AG04450 (cell line): ENCODE data around the gene PICK1. TPM values are rescaled to one million over a fixed set of nuclear protein-coding genes. Genes with fewer than 3 reads are reported as not detected.

ENCODE experiments used
- CTCF ChIA-PET: fragments of 300-600, 350-600 bp; formaldehyde crosslinking; extraction: SDS; loops from one replicate; lab custom pipeline; 2022; ENCODE audit warnings: antibody characterized with exemption, inconsistent platforms; lab: Charles Lee
- POLR2A ChIA-PET: fragments of 350-600 bp; formaldehyde crosslinking; extraction: SDS; loops from one replicate; lab custom pipeline; 2021; ENCODE audit warnings: antibody characterized with exemption, inconsistent platforms; lab: Yijun Ruan, JAX
- DNase-seq: peaks from one replicate; pipeline ENCODE4 v3.0.0-alpha.2; 2011; ENCODE audit warnings: low read depth, low spot score
- H3K27ac ChIP-seq: one replicate; pipeline ENCODE4 v1.5.1; 2012; ENCODE audit warnings: low read depth, low read length, control low read depth
- H3K27me3 ChIP-seq: one replicate; pipeline ENCODE4 v1.6.0; 2012; ENCODE audit warnings: low read length; ENCODE audit not compliant: control insufficient read depth, insufficient read depth
- H3K4me3 ChIP-seq: 2 replicates; pipeline ENCODE4 v1.5.1; 2011; ENCODE audit warnings: mild to moderate bottlenecking, low read depth, low read length, control low read depth
- H3K9me3 ChIP-seq: 2 replicates; pipeline ENCODE4 v1.5.1; 2012; ENCODE audit warnings: low read length; ENCODE audit not compliant: control insufficient read depth, insufficient read depth
- polyA plus RNA-seq: library from polyadenylated mRNA; depleted of rRNA; stranded (reverse); fragments of >200 nt; gene quantifications from 2 replicates; pipeline ENCODE4 v1.2.3, GENCODE V29; 2011
- TF ChIP-seq, protein P1 (sequence below): IDR thresholded peaks from 2 replicates; pipeline ENCODE4 v1.5.1; 2011; ENCODE audit warnings: low read depth, low read length, control low read depth, inconsistent platforms

PICK1 gene
- polyA plus RNA-seq, 1 experiment: 11.5 TPM

DNA sequence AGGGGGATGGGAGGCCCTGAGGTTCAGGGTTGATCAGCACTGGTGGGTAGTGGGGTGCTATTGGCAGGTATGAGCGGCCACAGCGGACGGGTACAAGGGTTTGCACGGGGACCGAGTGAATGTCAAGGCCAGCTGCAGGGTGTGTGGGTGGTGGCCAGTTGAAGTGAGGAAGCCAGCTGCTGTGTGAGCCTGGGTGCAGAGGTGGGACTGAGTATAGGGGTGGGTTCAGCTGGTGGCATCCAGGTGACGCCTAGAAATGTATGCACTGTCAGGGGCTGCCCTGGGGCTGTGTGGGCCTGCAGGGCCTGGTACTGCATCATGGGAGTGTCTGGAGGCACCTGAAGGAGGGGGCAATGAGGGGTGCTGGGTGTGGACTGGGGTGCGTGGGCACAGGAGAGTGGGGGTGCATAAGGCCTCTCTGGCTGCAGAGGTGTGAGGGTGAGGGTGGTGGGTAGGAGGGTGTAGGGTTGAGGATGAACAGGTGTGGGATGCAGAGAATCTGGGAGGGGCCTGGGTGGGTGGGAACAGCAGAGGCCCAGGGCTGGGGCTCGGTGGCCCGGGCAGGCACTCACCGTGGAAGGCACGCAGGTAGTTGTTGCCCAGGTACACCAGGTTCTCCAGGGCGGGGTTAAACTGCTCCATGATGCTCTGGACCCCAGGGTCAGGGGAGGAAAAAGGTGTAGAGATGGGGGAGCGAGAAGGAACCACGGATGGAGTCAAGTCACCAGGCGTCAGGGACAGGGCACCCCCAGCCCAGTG lies 51.5 kb downstream of the PICK1 start:
- TF ChIP-seq, protein P1, sequence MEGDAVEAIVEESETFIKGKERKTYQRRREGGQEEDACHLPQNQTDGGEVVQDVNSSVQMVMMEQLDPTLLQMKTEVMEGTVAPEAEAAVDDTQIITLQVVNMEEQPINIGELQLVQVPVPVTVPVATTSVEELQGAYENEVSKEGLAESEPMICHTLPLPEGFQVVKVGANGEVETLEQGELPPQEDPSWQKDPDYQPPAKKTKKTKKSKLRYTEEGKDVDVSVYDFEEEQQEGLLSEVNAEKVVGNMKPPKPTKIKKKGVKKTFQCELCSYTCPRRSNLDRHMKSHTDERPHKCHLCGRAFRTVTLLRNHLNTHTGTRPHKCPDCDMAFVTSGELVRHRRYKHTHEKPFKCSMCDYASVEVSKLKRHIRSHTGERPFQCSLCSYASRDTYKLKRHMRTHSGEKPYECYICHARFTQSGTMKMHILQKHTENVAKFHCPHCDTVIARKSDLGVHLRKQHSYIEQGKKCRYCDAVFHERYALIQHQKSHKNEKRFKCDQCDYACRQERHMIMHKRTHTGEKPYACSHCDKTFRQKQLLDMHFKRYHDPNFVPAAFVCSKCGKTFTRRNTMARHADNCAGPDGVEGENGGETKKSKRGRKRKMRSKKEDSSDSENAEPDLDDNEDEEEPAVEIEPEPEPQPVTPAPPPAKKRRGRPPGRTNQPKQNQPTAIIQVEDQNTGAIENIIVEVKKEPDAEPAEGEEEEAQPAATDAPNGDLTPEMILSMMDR: no peak
- Histone ChIP-seq H3K4me3 (no peak overlapping the region), H3K27me3 (peaks cover 6% of the 10 kb centered on the region), H3K27ac (no peak overlapping the region), H3K9me3 (no peaks in the 10 kb centered on the region; the same call in 1 of the 2 replicates)
- no peak for DNase-seq
- ChIA-PET POLR2A (no interaction called here), CTCF (interaction anchor here (1.4 kb wide), 1 partner anchor 244 kb away, joined by 3 read pairs; no protein-coding TSS in a partner anchor)

DNA sequence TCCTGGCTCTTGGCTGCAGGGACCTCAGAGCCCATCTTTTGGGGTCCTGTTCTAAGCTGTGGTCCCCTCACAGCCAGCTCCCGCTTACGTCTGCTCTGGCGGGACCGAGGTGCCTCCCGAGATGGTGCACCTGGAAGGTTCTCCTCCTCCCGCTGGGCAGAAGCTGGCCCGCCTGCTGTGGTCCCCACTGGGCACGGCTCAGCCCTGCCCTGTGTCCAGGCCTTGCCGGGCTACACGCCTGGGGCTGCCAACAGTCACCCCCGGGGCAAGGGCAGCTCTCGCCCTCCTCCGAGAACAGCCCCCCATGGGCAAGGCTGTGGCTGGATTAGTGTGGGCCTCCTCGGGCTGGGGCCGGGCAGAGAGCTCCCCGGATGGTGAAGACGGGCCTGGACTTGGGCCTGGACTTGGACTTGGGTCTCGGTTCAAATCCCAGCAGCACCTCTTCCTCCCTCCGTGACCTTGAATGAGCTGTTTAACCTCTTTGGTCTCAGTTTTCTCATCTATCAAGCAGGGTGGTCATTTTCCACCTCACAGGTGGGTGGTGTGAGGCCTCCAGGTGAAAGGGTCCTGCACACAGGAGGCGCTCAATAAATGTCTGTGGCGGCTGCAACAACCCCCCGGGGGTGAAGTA lies 52.3 kb downstream of the PICK1 start:
- ChIA-PET POLR2A (interaction anchor here (0.6 kb wide), 1 partner anchor 231 kb away, joined by 6 read pairs; no protein-coding TSS in a partner anchor), CTCF (interaction anchor here (0.9 kb wide), 1 partner anchor 9 kb away, joined by 6 read pairs; no protein-coding TSS in a partner anchor)
- DNase-seq: no peak
- H3K4me3 ChIP-seq: no peak overlapping the region
- H3K9me3 ChIP-seq: no peaks in the 10 kb centered on the region; the same call in 1 of the 2 replicates
- peaks cover 2% of the 10 kb centered on the region for H3K27me3 ChIP-seq
- TF ChIP-seq, protein P1: no peak
- H3K27ac ChIP-seq: no peak overlapping the region

DNA sequence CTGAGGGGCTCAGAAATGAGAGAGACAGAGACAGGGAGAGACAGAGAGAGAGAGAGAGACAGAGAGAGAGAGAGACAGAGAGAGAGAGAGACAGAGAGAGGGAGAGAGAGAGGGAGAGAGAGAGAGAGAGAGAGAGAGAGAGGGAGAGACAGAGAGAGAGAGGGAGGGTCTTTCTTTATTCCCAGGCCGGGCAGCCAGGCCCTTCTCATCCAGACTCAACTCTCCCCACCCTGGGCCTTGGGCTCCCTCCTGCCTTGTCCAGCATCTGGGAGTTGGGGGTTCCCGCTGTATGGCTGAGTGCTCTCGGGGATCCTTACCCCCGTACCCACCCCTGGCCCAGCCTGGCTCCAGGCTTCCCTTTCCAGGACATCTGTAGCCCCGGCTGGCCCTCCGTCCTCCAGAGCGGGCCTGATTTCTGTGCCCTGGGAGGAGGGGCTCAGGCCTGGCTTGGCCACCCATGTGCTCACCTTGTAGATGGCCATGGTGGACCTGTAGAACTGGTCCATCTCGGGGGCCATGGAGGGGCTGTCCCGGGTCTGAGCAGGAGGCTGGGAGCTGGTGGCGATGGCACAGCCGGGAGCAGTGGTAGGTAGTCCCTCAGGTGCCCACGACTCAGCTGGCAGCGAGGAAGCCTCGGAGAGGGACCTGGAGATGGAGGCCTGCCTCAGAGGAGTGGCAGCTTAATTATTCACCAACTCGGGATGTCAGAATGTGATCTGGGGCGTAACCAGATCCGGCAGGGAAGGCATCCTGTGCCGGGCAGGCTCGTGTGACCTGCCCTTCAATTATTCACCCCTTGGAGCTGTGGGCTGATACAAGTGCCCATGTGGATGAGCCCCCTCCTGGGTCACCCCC lies 53.0 kb downstream of the PICK1 start, which contains the start of gene BAIAP2L2:
Gene BAIAP2L2, minus strand, starts transcription at position 677 of the 855 bp plus-strand sequence. Its CDS starts 159 bp downstream, at position 518.
- POLR2A ChIA-PET: no interaction called here
- DNase-seq: no peak
- Histone ChIP-seq H3K9me3 (no peaks in the 10 kb centered on the region; the same call in 1 of the 2 replicates), H3K4me3 (no peak within 1 kb of the TSS), H3K27me3 (peaks cover 2% of the 10 kb centered on the region), H3K27ac (no peak within 1 kb of the TSS)
- TF ChIP-seq, protein P1: no peak
- CTCF ChIA-PET: interaction anchor here (0.9 to 1.2 kb wide), 2 partner anchors 9 to 10 kb away, joined by 5 to 6 read pairs; no protein-coding TSS in a partner anchor

DNA sequence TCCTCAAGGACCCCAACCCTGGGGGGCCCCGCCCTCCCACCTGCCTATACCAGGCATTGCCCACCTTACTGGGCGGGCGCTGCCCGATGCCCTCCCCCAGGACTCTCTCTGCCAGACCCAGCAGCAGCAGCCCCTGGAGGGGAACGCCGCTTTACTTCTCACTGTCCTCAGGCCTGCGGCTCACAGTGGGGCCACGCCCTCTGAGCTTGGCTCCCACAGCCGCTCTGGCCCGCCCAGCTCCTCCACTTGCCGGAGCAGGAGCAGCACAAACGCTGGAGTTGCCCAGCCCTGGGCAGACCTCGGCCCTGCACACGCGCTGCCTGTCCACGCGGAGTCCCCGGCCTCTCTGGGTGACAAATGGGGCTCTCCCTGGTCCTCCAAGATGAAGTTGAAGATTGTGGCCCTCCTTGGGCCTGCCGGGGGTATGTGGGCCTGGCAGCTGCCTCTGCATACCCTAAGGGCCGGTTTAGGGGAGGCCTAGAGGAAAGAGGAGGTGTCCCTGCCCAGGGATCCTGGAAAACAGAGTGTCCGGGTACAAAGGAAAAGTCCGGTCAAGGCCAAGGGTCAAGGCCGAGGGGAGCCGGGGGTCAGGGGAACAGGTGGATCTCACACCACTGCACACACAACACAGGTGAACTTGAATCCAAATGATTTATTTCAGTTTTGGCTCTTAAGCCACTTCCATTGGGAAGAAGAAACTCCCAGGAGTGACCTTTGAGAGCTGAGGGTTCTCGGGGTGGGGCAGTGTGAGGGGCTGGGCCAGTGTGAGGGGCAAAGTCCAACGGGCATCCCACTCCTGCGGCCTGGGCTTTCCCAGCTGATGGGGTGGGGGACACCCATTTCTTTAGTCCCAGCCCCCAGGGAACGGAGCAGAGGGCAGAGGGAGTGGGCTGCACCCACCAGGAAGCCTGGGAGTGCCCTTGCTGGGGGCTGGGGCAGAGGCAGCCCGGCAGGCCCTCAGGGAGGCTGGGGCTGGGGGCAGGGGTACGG lies 54.0 kb downstream of the PICK1 start:
- H3K4me3 ChIP-seq: no peak overlapping the region
- DNase-seq: no peak
- ChIA-PET POLR2A (no interaction called here), CTCF (interaction anchor here (1.2 kb wide), 1 partner anchor 11 kb away, joined by 5 read pairs; no protein-coding TSS in a partner anchor)
- peaks cover 2% of the 10 kb centered on the region for H3K27me3 ChIP-seq
- H3K9me3 ChIP-seq: no peaks in the 10 kb centered on the region; the same call in 1 of the 2 replicates
- no peak overlapping the region for H3K27ac ChIP-seq
- TF ChIP-seq, protein P1: no peak
